ENCODE measurements around the gene MYL6B. TPM values are rescaled to one million over a fixed set of nuclear protein-coding genes. Genes with fewer than 3 reads are reported as not detected.

MYL6B gene
- total RNA-seq, 3 donors from 2014 or later (not counting 1 experiment from before 2014, with no cell fraction given): 6.7 to 8.9 (median 7.4) TPM

- H3K27ac ChIP-seq (ENCODE audit: low read length): no peak overlapping the region
- WGBS (ENCODE audit: insufficient coverage): 94% methylated on average over 4 of the region's 4 CpGs
- Mint-ChIP-seq H3K9me3 (no peaks in the 10 kb centered on the region), H3K36me3 (peaks cover 18% of the 10 kb centered on the region), H3K27me3 (ENCODE audit: low read depth in 2 of 2) (no peaks in the 10 kb centered on the region), H3K4me1 (peaks cover 17 to 27% of the 10 kb centered on the region in 2 donors), H3K4me3 (no peak overlapping the region), H3K27ac (peak overlapping the region in 1 of 2 donors; percentile 96)
- intact Hi-C loops (cut with micrococcal nuclease): no loop called here
- no peak for ATAC-seq
- no peaks in the 10 kb centered on the region for H3K9me3 ChIP-seq (ENCODE audit: control insufficient read depth, insufficient read depth, low read length)
- TF ChIP-seq CTCF (IDR thresholded peaks at IDR 0.05): no peak
- peaks cover 80% of the 10 kb centered on the region for H3K36me3 ChIP-seq (ENCODE audit: control insufficient read depth, insufficient read depth, low read length)
- no peak overlapping the region for H3K4me3 ChIP-seq (ENCODE audit: low read length)
- H3K27me3 ChIP-seq (ENCODE audit: control insufficient read depth, insufficient read depth, low read length): no peaks in the 10 kb centered on the region
- peaks cover 13% of the 10 kb centered on the region for H3K4me1 ChIP-seq (ENCODE audit: control insufficient read depth, insufficient read depth, low read length)
- DNase-seq: no peak
Measured at GRCh38 chr12:56165369-56165768, 13.0 kb downstream of the MYL6B start.

GRCh38 chr12:56169229-56169759 is 16.9 kb downstream of the MYL6B start:
- no peaks in the 10 kb centered on the region for H3K27me3 ChIP-seq (ENCODE audit: control insufficient read depth, insufficient read depth, low read length)
- Mint-ChIP-seq H3K27ac (peak overlapping the region; percentile 75 to 79), H3K9me3 (no peaks in the 10 kb centered on the region), H3K27me3 (ENCODE audit: low read depth in 2 of 2) (no peaks in the 10 kb centered on the region), H3K36me3 (peaks cover 22% of the 10 kb centered on the region), H3K4me3 (no peak overlapping the region), H3K4me1 (peaks cover 0 to 3% of the 10 kb centered on the region in 2 donors)
- no peak overlapping the region for H3K4me3 ChIP-seq (ENCODE audit: low read length)
- no peak overlapping the region for H3K27ac ChIP-seq (ENCODE audit: low read length)
- peaks cover 80% of the 10 kb centered on the region for H3K36me3 ChIP-seq (ENCODE audit: control insufficient read depth, insufficient read depth, low read length)
- 93% methylated on average over 11 of the region's 11 CpGs for WGBS (ENCODE audit: insufficient coverage)
- DNase-seq (no peak), ATAC-seq (no peak)
- H3K9me3 ChIP-seq (ENCODE audit: control insufficient read depth, insufficient read depth, low read length): no peaks in the 10 kb centered on the region
- no peak for TF ChIP-seq CTCF (IDR thresholded peaks at IDR 0.05)
- H3K4me1 ChIP-seq (ENCODE audit: control insufficient read depth, insufficient read depth, low read length): no peaks in the 10 kb centered on the region
- intact Hi-C loops (cut with micrococcal nuclease): no loop called here

GRCh38 chr12:56172839-56173238 is 20.5 kb downstream of the MYL6B start:
- Histone ChIP-seq H3K9me3 (ENCODE audit: control insufficient read depth, insufficient read depth, low read length) (no peaks in the 10 kb centered on the region), H3K4me3 (ENCODE audit: low read length) (no peak overlapping the region), H3K4me1 (ENCODE audit: control insufficient read depth, insufficient read depth, low read length) (no peaks in the 10 kb centered on the region), H3K36me3 (ENCODE audit: control insufficient read depth, insufficient read depth, low read length) (peaks cover 76% of the 10 kb centered on the region), H3K27ac (ENCODE audit: low read length) (no peak overlapping the region), H3K27me3 (ENCODE audit: control insufficient read depth, insufficient read depth, low read length) (no peaks in the 10 kb centered on the region)
- Mint-ChIP-seq H3K36me3 (peaks cover 30% of the 10 kb centered on the region), H3K9me3 (no peaks in the 10 kb centered on the region), H3K4me1 (no peaks in the 10 kb centered on the region), H3K4me3 (no peak overlapping the region), H3K27ac (no peak overlapping the region), H3K27me3 (ENCODE audit: low read depth in 2 of 2) (no peaks in the 10 kb centered on the region)
- intact Hi-C loops (cut with micrococcal nuclease): no loop called here
- no peak for DNase-seq
- no peak for ATAC-seq
- TF ChIP-seq CTCF (IDR thresholded peaks at IDR 0.05): no peak
- WGBS (ENCODE audit: insufficient coverage): 97% methylated on average over 6 of the region's 7 CpGs

GRCh38 chr12:56178347-56178746 is 26.0 kb downstream of the MYL6B start:
- Histone ChIP-seq H3K27me3 (ENCODE audit: control insufficient read depth, insufficient read depth, low read length) (no peaks in the 10 kb centered on the region), H3K4me3 (ENCODE audit: low read length) (no peak overlapping the region), H3K36me3 (ENCODE audit: control insufficient read depth, insufficient read depth, low read length) (peaks cover 65% of the 10 kb centered on the region), H3K27ac (ENCODE audit: low read length) (no peak overlapping the region), H3K4me1 (ENCODE audit: control insufficient read depth, insufficient read depth, low read length) (no peaks in the 10 kb centered on the region), H3K9me3 (ENCODE audit: control insufficient read depth, insufficient read depth, low read length) (no peaks in the 10 kb centered on the region)
- Mint-ChIP-seq H3K27ac (no peak overlapping the region), H3K9me3 (no peaks in the 10 kb centered on the region), H3K27me3 (ENCODE audit: low read depth in 2 of 2) (no peaks in the 10 kb centered on the region), H3K4me3 (no peak overlapping the region), H3K4me1 (no peaks in the 10 kb centered on the region), H3K36me3 (peaks cover 34% of the 10 kb centered on the region)
- WGBS (ENCODE audit: insufficient coverage): 100% methylated on average over 3 of the region's 3 CpGs
- intact Hi-C loops (cut with micrococcal nuclease): no loop called here
- ATAC-seq: no peak
- TF ChIP-seq CTCF (IDR thresholded peaks at IDR 0.05): no peak
- no peak for DNase-seq
